Panc1 (cell line): Measurements from ENCODE around the gene NFKB1. TPM values are rescaled to one million over a fixed set of nuclear protein-coding genes. Genes with fewer than 3 reads are reported as not detected.

Experiments used
- ATAC-seq: fragments of 200-7000 bp; cut with Tn5 transposase; 2 replicates; pipeline ENCODE4 v1.9.1; 2020; ENCODE audit warnings: mild to moderate bottlenecking, moderate library complexity
- BruUV-seq: library from RNA; stranded (reverse); fragments of 400-500 nt; replicated peaks from 2 replicates; lab custom pipeline; 2021; lab: Mats Ljungman, UMichigan
- CTCF ChIA-PET: fragments of 300-600 bp; sonication (Branson Sonifier 250); formaldehyde crosslinking; loops from one replicate; lab custom pipeline; 2022; ENCODE audit warnings: antibody characterized with exemption; lab: Charles Lee
- POLR2A ChIA-PET: fragments of 300-600 bp; sonication (Branson Sonifier 250); formaldehyde crosslinking; loops from one replicate; lab custom pipeline; 2022; ENCODE audit warnings: antibody characterized with exemption; lab: Charles Lee
- DNase-seq: peaks from one replicate; pipeline ENCODE4 v3.0.0-alpha.2; 2010; ENCODE audit warnings: low read depth, low spot score
- H3K27ac ChIP-seq: 2 replicates; pipeline ENCODE4 v1.5.1; 2011; ENCODE audit warnings: mild to moderate bottlenecking, low read length, inconsistent platforms
- H3K27me3 ChIP-seq: fragments of 200-500 bp; sonication (Bioruptor generic); 2 replicates; pipeline ENCODE4 v1.6.0; 2014; ENCODE audit warnings: low read length, inconsistent platforms; ENCODE audit not compliant: control insufficient read depth, insufficient read depth
- H3K36me3 ChIP-seq: fragments of 200-500 bp; sonication (Bioruptor generic); 2 replicates; pipeline ENCODE4 v1.5.1; 2014; ENCODE audit warnings: inconsistent platforms, mild to moderate bottlenecking, low read length, moderate library complexity; ENCODE audit not compliant: control insufficient read depth, insufficient read depth
- H3K4me1 ChIP-seq: 2 replicates; pipeline ENCODE4 v1.5.1; 2011; ENCODE audit warnings: inconsistent platforms, mild to moderate bottlenecking, low read length, moderate library complexity; ENCODE audit not compliant: control insufficient read depth, insufficient read depth
- H3K4me3 ChIP-seq, 2 experiments: 2 replicates each; pipeline ENCODE4 v1.5.1; 2011 to 2012; ENCODE audit warnings: low read depth in 2 of 2, low read length in 2 of 2, mild to moderate bottlenecking in 2 of 2, inconsistent platforms in 1 of 2, moderate library complexity in 1 of 2
- H3K9me3 ChIP-seq: fragments of 200-500 bp; sonication (Bioruptor generic); 2 replicates; pipeline ENCODE4 v1.5.1; 2014; ENCODE audit warnings: low read depth, mild to moderate bottlenecking, inconsistent platforms, low read length, moderate library complexity; ENCODE audit not compliant: control insufficient read depth, insufficient read depth
- POLR2AphosphoS5 ChIP-seq: IDR thresholded peaks from 2 replicates; pipeline ENCODE4 v1.6.1; 2012; ENCODE audit warnings: mild to moderate bottlenecking, low read depth, low read length, moderate library complexity
- SIN3A ChIP-seq: IDR thresholded peaks from 2 replicates; pipeline ENCODE4 v1.6.1; 2012; ENCODE audit warnings: low read depth, mild to moderate bottlenecking, low read length, moderate library complexity, borderline replicate concordance; ENCODE audit not compliant: insufficient read depth
- TCF7L2 ChIP-seq: IDR thresholded peaks from 2 replicates; pipeline ENCODE4 v1.6.1; 2011; ENCODE audit warnings: mild to moderate bottlenecking, low read depth, low read length, inconsistent platforms
- in situ Hi-C: cut with HindIII; loops from 2 replicates; pipeline ENCODE4 v1.10.0; 2016; ENCODE audit warnings: low sequenced_read_pairs, low pct_unique_long_range_greater_than_20kb
- intact Hi-C: fragments of 100-400 bp; cut with micrococcal nuclease; formaldehyde crosslinking; loops from one replicate; pipeline ENCODE4 v1.10.0; 2022; ENCODE audit not compliant: unreplicated experiment
- total RNA-seq: library from RNA; stranded (reverse); gene quantifications from one replicate; pipeline ENCODE4 v1.2.1, GENCODE V29; 2021; ENCODE audit not compliant: unreplicated experiment
- TF ChIP-seq, protein P1 (sequence below), 2 experiments: IDR thresholded peaks; 2 replicates each; pipeline ENCODE4 v1.6.1; 2011 to 2012; ENCODE audit warnings: low read depth in 2 of 2, control low read depth in 1 of 2, low read length in 1 of 2, mild to moderate bottlenecking in 1 of 2, moderate library complexity in 1 of 2; ENCODE audit not compliant: insufficient read depth in 1 of 2
- TF ChIP-seq, protein P2 (sequence below): fragments of 450-650 bp; IDR thresholded peaks from 2 replicates; pipeline ENCODE4 v1.5.1; 2017; ENCODE audit warnings: mild to moderate bottlenecking

Gene NFKB1
- total RNA-seq, 1 experiment from 2014 or later, result 29.0 TPM

DNA sequence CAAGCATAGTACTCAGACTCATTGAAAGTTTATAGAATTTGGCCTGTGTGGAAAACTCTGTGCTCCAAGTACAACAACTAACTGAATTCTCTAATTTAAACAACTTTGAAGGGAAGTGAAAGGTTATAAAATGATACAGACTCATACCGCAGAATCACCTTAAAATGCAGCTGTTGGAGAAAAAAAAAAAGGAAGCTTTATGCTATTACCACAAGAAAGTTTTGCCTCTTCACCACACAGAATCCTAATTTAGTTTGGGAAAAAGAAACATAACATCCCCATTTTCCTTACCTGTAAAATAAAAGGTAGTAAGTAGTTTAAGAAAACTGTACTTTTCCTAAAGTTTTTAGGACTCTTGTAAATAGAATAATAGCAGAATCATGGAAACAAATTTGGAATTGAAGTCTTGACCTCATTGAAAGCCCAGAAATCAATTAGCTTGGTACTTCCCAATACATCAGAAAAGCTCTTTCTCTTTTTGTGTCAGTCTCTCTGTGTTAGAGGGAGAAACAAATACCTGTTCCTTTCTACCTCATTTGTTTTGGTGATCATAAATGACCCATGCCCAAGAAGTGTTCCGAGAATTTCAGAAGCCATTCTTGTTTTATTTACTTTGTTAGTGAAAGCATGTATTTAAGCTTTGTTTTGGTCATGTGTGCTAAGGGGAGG lies 78.8 kb downstream of the NFKB1 start:
- ChIA-PET POLR2A (no interaction called here), CTCF (no interaction called here)
- H3K9me3 ChIP-seq, result no peaks in the 10 kb centered on the region
- peaks cover 4% of the 10 kb centered on the region; the same call in 1 of the 2 replicates for H3K36me3 ChIP-seq
- H3K27ac ChIP-seq, result no peak overlapping the region
- no peaks in the 10 kb centered on the region for H3K27me3 ChIP-seq
- TF ChIP-seq, protein P1, sequence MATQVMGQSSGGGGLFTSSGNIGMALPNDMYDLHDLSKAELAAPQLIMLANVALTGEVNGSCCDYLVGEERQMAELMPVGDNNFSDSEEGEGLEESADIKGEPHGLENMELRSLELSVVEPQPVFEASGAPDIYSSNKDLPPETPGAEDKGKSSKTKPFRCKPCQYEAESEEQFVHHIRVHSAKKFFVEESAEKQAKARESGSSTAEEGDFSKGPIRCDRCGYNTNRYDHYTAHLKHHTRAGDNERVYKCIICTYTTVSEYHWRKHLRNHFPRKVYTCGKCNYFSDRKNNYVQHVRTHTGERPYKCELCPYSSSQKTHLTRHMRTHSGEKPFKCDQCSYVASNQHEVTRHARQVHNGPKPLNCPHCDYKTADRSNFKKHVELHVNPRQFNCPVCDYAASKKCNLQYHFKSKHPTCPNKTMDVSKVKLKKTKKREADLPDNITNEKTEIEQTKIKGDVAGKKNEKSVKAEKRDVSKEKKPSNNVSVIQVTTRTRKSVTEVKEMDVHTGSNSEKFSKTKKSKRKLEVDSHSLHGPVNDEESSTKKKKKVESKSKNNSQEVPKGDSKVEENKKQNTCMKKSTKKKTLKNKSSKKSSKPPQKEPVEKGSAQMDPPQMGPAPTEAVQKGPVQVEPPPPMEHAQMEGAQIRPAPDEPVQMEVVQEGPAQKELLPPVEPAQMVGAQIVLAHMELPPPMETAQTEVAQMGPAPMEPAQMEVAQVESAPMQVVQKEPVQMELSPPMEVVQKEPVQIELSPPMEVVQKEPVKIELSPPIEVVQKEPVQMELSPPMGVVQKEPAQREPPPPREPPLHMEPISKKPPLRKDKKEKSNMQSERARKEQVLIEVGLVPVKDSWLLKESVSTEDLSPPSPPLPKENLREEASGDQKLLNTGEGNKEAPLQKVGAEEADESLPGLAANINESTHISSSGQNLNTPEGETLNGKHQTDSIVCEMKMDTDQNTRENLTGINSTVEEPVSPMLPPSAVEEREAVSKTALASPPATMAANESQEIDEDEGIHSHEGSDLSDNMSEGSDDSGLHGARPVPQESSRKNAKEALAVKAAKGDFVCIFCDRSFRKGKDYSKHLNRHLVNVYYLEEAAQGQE (IDR thresholded peaks at IDR 0.05; ENCODE audit: insufficient read depth in 1 of 2, low read depth in 2 of 2, low read length in 1 of 2), result no peak
- TF ChIP-seq POLR2AphosphoS5, result no peak
- TF ChIP-seq, protein P2, sequence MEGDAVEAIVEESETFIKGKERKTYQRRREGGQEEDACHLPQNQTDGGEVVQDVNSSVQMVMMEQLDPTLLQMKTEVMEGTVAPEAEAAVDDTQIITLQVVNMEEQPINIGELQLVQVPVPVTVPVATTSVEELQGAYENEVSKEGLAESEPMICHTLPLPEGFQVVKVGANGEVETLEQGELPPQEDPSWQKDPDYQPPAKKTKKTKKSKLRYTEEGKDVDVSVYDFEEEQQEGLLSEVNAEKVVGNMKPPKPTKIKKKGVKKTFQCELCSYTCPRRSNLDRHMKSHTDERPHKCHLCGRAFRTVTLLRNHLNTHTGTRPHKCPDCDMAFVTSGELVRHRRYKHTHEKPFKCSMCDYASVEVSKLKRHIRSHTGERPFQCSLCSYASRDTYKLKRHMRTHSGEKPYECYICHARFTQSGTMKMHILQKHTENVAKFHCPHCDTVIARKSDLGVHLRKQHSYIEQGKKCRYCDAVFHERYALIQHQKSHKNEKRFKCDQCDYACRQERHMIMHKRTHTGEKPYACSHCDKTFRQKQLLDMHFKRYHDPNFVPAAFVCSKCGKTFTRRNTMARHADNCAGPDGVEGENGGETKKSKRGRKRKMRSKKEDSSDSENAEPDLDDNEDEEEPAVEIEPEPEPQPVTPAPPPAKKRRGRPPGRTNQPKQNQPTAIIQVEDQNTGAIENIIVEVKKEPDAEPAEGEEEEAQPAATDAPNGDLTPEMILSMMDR, result no peak
- no peak for TF ChIP-seq TCF7L2
- TF ChIP-seq SIN3A, result no peak
- in situ Hi-C loops (no loop called here), intact Hi-C loops (no loop called here)
- no TSS peak for BruUV-seq
- ATAC-seq (no peak), DNase-seq (no peak)
- H3K4me1 ChIP-seq, result peaks cover 8% of the 10 kb centered on the region
- no peak overlapping the region for H3K4me3 ChIP-seq

DNA sequence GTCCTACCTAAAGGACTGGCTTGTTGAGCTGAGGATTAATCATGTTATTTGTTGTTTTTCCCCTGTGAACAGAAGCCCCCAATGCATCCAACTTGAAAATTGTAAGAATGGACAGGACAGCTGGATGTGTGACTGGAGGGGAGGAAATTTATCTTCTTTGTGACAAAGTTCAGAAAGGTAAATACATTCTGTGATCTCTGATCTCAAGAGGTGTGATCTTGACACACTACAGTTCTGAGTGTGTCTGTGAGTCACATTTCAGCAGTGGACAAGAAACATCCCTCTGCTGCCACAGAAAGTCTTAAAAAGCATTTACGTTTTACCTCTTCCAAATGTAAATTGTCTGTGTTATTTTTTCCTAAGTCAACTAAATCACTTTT lies 79.3 kb downstream of the NFKB1 start:
- POLR2A ChIA-PET, result no interaction called here
- H3K4me1 ChIP-seq, result peaks cover 3% of the 10 kb centered on the region
- BruUV-seq, result no TSS peak
- intact Hi-C loops, result no loop called here
- in situ Hi-C loops, result no loop called here
- CTCF ChIA-PET, result no interaction called here
- ATAC-seq (no peak), DNase-seq (no peak)
- H3K9me3 ChIP-seq, result no peaks in the 10 kb centered on the region
- H3K27ac ChIP-seq, result no peak overlapping the region
- H3K4me3 ChIP-seq, result no peak overlapping the region
- TF ChIP-seq, protein P1 (IDR thresholded peaks at IDR 0.05; ENCODE audit: insufficient read depth in 1 of 2, low read depth in 2 of 2, low read length in 1 of 2), result no peak
- TF ChIP-seq POLR2AphosphoS5, result no peak
- TF ChIP-seq TCF7L2, result no peak
- TF ChIP-seq, protein P2, result no peak
- no peak for TF ChIP-seq SIN3A
- H3K27me3 ChIP-seq, result no peaks in the 10 kb centered on the region
- H3K36me3 ChIP-seq, result peaks cover 4% of the 10 kb centered on the region; the same call in 1 of the 2 replicates
